GM18867 (cell line): ENCODE data around the gene AUTS2.
"Not testable (repeated sequence)": the region's sequence is repeated elsewhere in the genome, so short reads cannot be mapped to it uniquely, and the experiment has no call there.

Experiments used
- ATAC-seq: cut with Tn5 transposase; IDR thresholded peaks from one replicate; pipeline ENCODE4 v1.9.1; 2021; ENCODE audit warnings: mild to moderate bottlenecking, moderate library complexity; ENCODE audit not compliant: unreplicated experiment

The AUTS2 gene

DNA sequence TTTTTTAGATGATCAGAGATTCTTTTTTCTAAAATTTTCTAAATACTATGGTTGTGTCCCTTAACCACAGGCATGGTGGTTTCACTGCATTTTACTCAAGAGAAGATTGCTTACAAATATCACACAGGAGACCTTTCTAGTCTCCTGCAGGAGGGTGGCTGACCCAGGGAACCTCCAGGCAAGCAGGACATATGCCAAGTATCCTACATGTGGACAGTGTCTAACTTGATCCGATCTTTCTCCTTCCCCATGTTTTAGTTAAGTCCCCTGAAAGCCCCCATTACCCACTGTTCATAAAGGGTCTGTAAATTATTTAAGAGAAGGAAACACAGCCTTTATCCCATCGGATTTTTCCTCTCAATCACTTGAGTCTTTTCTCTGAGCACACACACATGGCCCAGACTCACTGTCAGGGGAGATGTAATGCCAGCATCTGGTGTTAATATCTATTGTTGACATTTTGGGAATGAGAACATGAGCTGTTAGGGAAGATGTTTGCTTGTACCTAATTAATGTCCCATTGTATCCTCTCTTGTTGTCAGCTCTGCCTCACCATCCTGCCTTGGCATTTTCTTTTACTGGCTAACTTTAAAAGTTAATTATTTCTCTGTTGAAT lies 755.2 kb downstream of the AUTS2 start:
- ATAC-seq: no peak

- ATAC-seq: no peak
These were observed 755.7 kb downstream of the AUTS2 start for GRCh38 chr7:70353946-70354335.

- ATAC-seq: no peak
These were observed 756.3 kb downstream of the AUTS2 start for GRCh38 chr7:70354409-70355169.

- no peak for ATAC-seq
These were observed 757.1 kb downstream of the AUTS2 start for GRCh38 chr7:70355198-70356020.

- ATAC-seq: no peak
These were observed 758.0 kb downstream of the AUTS2 start for GRCh38 chr7:70356085-70356786.

DNA sequence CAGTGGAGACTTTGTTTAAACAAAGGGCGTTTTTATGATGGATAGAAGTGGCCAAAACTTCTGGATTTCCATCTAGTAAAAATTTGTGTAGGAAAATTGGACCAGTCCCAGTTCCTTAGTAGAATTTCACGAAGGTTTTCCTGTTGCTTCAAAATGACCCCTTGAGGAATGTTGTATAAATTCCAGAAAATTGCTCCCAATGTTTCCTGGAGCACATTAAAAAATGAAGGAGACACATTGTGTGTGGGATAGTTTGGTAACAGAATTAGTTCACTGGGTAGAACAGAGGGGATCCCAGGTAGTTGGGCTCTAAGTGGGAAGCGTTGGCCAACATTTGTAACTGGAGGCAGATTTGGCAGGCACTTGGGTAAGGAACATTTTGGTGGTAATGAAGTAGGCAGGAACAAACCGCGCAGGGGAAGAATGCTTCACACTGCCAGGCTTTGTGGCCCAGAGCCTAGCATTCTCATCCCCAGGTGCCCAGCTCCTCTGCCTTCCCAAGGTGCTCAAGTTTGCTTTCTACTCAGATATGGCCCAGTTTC lies 758.6 kb downstream of the AUTS2 start:
- ATAC-seq: no peak

DNA sequence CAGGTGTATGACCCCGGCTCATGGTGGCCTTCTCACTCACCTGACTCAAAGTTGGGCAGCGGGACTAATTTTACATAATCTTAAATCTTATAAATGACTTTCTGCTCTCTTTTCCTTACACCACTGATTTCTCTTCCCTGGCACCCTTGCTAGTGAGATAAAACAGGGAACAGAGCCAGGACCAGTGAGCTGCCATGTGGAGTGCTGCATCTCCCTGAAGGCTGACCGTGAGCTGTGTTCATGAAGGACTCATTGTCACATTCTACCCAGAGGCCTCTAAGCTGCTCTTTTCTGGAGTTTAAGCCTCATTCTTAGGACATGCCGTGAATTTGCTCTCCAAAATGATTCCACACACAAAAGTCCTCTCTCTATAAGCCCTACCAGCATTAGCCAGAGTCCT lies 762.3 kb downstream of the AUTS2 start:
- ATAC-seq: no peak

DNA sequence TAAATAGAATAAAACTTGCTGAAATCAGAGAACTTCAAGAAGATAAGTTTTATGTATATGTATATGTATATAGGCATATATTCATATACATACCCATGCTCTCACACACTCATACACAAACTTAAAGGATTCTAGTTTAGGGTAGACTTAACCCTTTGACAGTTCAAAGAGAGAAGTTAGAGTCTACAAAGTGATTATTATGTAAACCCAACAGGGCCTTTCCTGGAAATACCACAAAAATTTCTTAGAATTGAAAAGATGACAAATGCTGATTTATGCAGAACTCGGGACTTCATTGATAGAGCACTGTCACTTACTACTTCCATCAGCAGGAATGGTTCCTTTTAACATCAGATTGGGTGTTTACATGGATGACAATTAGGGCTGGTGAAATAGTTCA lies 763.5 kb downstream of the AUTS2 start:
- ATAC-seq: no peak

- not testable (repeated sequence) for ATAC-seq
These were observed 766.1 kb downstream of the AUTS2 start for GRCh38 chr7:70364393-70364792.

DNA sequence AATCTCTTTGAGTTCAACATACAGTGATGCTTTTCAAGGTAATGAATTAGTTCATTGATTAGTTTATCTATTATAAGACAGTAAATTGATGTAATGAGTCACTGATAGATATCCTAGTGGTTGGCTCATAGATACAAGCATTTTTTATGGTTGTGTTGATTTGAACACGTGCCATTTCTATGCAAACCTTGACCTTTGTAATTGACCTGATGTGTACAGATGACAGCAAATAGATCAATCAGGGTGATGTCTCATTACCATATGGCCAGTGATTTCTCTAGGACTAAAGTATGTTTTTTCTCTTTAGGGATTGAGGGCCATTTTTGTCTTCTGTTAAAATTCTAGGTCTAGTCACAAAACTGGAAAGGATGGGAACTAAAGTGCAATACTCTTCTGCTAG lies 773.4 kb downstream of the AUTS2 start:
- ATAC-seq: no peak

DNA sequence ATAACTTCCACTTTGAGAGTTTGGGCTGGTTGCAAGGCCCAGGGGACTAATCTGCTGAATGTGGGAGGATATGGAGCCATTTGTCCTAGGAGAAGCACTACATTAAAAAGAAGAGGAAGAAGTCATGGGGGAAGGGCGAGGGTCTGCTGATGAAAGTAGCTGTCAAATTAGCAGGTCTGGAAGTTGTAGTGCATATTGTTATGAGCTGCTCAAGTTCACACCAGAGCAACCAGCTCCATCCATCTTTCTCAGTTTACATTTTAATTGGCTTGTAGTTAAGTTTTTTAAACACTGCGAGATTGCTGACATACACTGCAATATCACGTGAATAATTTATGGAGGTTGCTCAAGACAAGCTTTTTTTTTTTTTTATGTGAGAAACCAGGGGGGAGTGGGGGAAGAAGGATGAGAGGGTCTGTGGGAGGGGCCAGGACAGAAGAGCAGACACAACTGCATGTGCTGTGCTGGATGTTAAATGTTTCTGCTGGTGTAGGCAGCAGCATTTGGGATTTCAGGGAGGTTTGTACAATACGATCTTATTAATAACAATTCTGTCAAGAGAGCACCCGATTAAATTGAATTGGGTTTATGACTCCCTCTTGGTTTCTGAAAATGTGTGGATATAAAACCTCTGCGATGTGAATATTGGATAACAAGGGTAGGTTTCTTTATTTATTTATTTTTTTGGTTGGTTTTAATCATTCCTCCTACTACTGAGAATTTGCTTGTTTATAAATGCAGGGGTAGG lies 774.7 kb downstream of the AUTS2 start:
- ATAC-seq: no peak

DNA sequence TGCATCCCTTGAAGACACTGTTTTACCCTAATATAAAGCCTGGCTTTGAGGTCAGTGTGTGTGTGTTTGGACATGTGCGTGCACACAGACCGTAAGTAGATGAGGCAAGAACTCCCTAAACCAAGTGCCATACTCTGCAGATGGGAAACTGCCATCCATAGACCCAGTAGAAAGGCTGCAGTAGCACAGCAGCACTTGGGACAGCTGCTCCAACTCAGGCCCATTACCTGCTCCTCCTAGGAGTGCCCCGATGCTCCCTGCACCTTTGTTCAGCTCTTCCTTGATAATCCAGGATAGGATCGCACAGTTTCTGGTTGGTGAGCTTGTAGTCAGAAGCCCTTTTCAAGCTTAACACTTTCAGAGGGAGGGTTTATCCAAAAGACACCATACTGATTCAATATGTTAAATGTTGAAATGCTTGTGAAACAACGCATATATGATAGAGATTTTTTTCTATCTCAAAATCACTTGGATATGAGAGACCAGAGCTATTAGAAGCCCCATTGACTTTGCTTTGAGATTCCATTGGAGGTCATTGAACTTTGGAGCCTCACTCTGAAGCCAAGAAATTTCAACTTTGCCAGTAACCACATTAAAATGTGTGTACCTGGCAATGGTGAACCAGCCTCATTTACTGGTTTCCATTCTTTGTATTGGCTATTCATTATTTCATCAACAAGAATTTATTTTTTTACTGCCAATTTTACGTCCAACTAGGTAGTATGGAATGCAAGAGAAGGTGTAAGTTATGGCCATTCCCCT lies 776.7 kb downstream of the AUTS2 start:
- ATAC-seq: no peak

- no peak for ATAC-seq
These were observed 778.3 kb downstream of the AUTS2 start for GRCh38 chr7:70376561-70377031.

- no peak for ATAC-seq
These were observed 779.7 kb downstream of the AUTS2 start for GRCh38 chr7:70377957-70378356.

DNA sequence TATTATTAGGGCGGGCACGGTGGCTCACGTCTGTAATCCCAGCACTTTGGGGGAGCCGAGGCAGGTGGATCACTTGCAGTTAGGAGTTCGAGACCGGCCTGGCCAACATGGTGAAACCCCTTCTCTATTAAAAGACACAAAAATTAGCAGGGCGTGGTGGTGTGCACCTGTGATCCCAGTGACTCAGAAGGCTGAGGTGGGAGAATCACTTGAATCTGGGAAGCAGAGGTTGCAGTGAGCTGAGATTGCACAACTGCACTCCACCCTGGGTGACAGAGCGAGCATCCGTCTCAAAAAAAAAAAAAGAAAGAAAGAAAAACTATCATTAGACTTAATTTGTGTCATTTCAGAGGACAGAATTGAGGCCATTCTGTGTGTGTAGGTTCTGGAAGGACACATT lies 780.9 kb downstream of the AUTS2 start:
- no peak for ATAC-seq

- ATAC-seq: no peak
These were observed 782.2 kb downstream of the AUTS2 start for GRCh38 chr7:70380421-70381015.

- ATAC-seq: no peak
These were observed 784.9 kb downstream of the AUTS2 start for GRCh38 chr7:70383066-70383782.

GRCh38 chr7:70384024-70384423 lies 785.7 kb downstream of the AUTS2 start:
- ATAC-seq: no peak
